Osteoblast (primary cell): ENCODE measurements around the gene NUDT1. TPM values are rescaled to one million over a fixed set of nuclear protein-coding genes. Genes with fewer than 3 reads are reported as not detected.

Experiments used
- DNase-seq: peaks from one replicate; pipeline ENCODE4 v3.0.0; 2011; ENCODE audit warnings: low spot score, mixed read lengths; ENCODE audit not compliant: insufficient read length; ENCODE audit errors: missing footprints
- H2AFZ ChIP-seq: 2 replicates; pipeline ENCODE4 v1.6.0; 2011; ENCODE audit warnings: mild to moderate bottlenecking, low read length
- H3K27ac ChIP-seq: 2 replicates; pipeline ENCODE4 v1.5.1; 2011; ENCODE audit warnings: mild to moderate bottlenecking, low read depth, low read length, moderate library complexity
- H3K27me3 ChIP-seq: 2 replicates; pipeline ENCODE4 v1.6.0; 2012; ENCODE audit warnings: mild to moderate bottlenecking, control low read depth, inconsistent platforms, low read length, moderate library complexity; ENCODE audit not compliant: insufficient read depth
- H3K36me3 ChIP-seq: 2 replicates; pipeline ENCODE4 v1.5.1; 2011; ENCODE audit warnings: mild to moderate bottlenecking, low read length, control low read depth, moderate library complexity; ENCODE audit not compliant: insufficient read depth
- H3K4me1 ChIP-seq: 2 replicates; pipeline ENCODE4 v1.5.1; 2011; ENCODE audit warnings: mild to moderate bottlenecking, low read length, control low read depth, moderate library complexity; ENCODE audit not compliant: insufficient read depth
- H3K4me2 ChIP-seq: 2 replicates; pipeline ENCODE4 v1.6.0; 2011; ENCODE audit warnings: mild to moderate bottlenecking, low read length; ENCODE audit not compliant: insufficient read depth
- H3K4me3 ChIP-seq: fragments of 200-600 bp; sonication (generic); 3 replicates; pipeline ENCODE4 v1.5.1; 2012; ENCODE audit warnings: mild to moderate bottlenecking, low read length, inconsistent platforms; ENCODE audit not compliant: insufficient read depth
- H3K79me2 ChIP-seq: 2 replicates; pipeline ENCODE4 v1.6.0; 2012; ENCODE audit warnings: mild to moderate bottlenecking, low read length, control low read depth, inconsistent platforms; ENCODE audit not compliant: insufficient read depth
- H3K9me3 ChIP-seq: 2 replicates; pipeline ENCODE4 v1.5.1; 2011; ENCODE audit warnings: low read depth, low read length, control low read depth
- H4K20me1 ChIP-seq: 2 replicates; pipeline ENCODE4 v1.6.0; 2012; ENCODE audit warnings: mild to moderate bottlenecking, low read length, control low read depth; ENCODE audit not compliant: insufficient read depth
- CTCF ChIP-seq: IDR thresholded peaks from 2 replicates; pipeline ENCODE4 v1.5.1; 2011; ENCODE audit warnings: mild to moderate bottlenecking, low read depth, low read length, moderate library complexity; ENCODE audit errors: extremely low read depth
- total RNA-seq: library from RNA; depleted of rRNA; stranded (reverse); fragments of >200 nt; gene quantifications from 2 replicates; pipeline ENCODE4 v1.2.3, GENCODE V29; 2012

NUDT1 gene
- total RNA-seq, 1 donor, result 18.5 TPM

GRCh38 chr7:2233926-2234325 lies 8.1 kb upstream of the NUDT1 start:
- no peak for DNase-seq
- peak overlapping the region; percentile 74 for H3K27ac ChIP-seq
- peaks cover 5% of the 10 kb centered on the region for H4K20me1 ChIP-seq
- no peaks in the 10 kb centered on the region for H3K9me3 ChIP-seq
- peaks cover 22% of the 10 kb centered on the region for H3K4me1 ChIP-seq
- H3K4me2 ChIP-seq, result peak overlapping the region; percentile 97
- H3K79me2 ChIP-seq, result peaks cover 37% of the 10 kb centered on the region
- no peaks in the 10 kb centered on the region for H3K27me3 ChIP-seq
- H2AFZ ChIP-seq, result no peak overlapping the region
- peaks cover 40% of the 10 kb centered on the region for H3K36me3 ChIP-seq
- no peak overlapping the region for H3K4me3 ChIP-seq
- TF ChIP-seq CTCF, result no peak

GRCh38 chr7:2237109-2237602 lies 4.9 kb upstream of the NUDT1 start:
- Histone ChIP-seq H3K36me3 (peaks cover 43% of the 10 kb centered on the region), H3K27ac (no peak overlapping the region), H3K79me2 (peaks cover 31% of the 10 kb centered on the region)

GRCh38 chr7:2239242-2239641 lies 2.8 kb upstream of the NUDT1 start:
- Histone ChIP-seq H2AFZ (no peak overlapping the region), H3K4me1 (peaks cover 30% of the 10 kb centered on the region), H3K79me2 (peaks cover 26% of the 10 kb centered on the region), H3K36me3 (peaks cover 43% of the 10 kb centered on the region), H3K4me3 (no peak overlapping the region), H3K9me3 (no peaks in the 10 kb centered on the region), H3K27me3 (no peaks in the 10 kb centered on the region), H4K20me1 (peaks cover 8% of the 10 kb centered on the region), H3K27ac (no peak overlapping the region), H3K4me2 (no peak overlapping the region)
- no peak for DNase-seq
- TF ChIP-seq CTCF, result no peak

More at GRCh38 chr7:2237109-2237602, 4.9 kb upstream of the NUDT1 start:
- H4K20me1 ChIP-seq, result peaks cover 12% of the 10 kb centered on the region
- no peaks in the 10 kb centered on the region for H3K9me3 ChIP-seq
- H3K4me2 ChIP-seq, result no peak overlapping the region
- H3K4me3 ChIP-seq, result no peak overlapping the region
- peaks cover 20% of the 10 kb centered on the region for H3K4me1 ChIP-seq
- H3K27me3 ChIP-seq, result no peaks in the 10 kb centered on the region
- DNase-seq, result no peak
- no peak for TF ChIP-seq CTCF
- no peak overlapping the region for H2AFZ ChIP-seq

- no peak for TF ChIP-seq CTCF
- peaks cover 26% of the 10 kb centered on the region for H3K4me1 ChIP-seq
- peaks cover 26% of the 10 kb centered on the region for H3K79me2 ChIP-seq
- H3K4me2 ChIP-seq, result peak overlapping the region; percentile 98
- no peaks in the 10 kb centered on the region for H3K9me3 ChIP-seq
- peak overlapping the region; percentile 85 for H2AFZ ChIP-seq
- peaks cover 19% of the 10 kb centered on the region for H3K36me3 ChIP-seq
- peak overlapping the region; percentile 83 for H3K27ac ChIP-seq
- H3K27me3 ChIP-seq, result no peaks in the 10 kb centered on the region
- peak overlapping the region; percentile 91 for H3K4me3 ChIP-seq
- peak; percentile 92 for DNase-seq
- H4K20me1 ChIP-seq, result peaks cover 6% of the 10 kb centered on the region
Observed at GRCh38 chr7:2242541-2243429, 759 bp downstream of the NUDT1 start.
